OCI-LY3 (cell line): Measurements from ENCODE around the gene CACNA1A.
"Not testable (repeated sequence)": the region's sequence is repeated elsewhere in the genome, so short reads cannot be mapped to it uniquely, and the experiment has no call there.

Experiments used
- H2AFZ ChIP-seq: fragments of 200-600, 300-600 bp; shearing (Covaris generic); 2 replicates; pipeline ENCODE4 v1.6.0; 2014; ENCODE audit warnings: antibody characterized with exemption, low read depth, low read length
- H3K27ac ChIP-seq: fragments of 200-600, 300-600 bp; sonication (generic); 2 replicates; pipeline ENCODE4 v1.5.1; 2014; ENCODE audit warnings: mild to moderate bottlenecking, low read length, moderate library complexity, mixed read lengths
- H3K27me3 ChIP-seq: fragments of 200-600, 300-600 bp; sonication (generic); 2 replicates; pipeline ENCODE4 v1.6.1; 2014; ENCODE audit warnings: low read depth, low read length, mixed read lengths
- H3K36me3 ChIP-seq: fragments of 200-600, 300-600 bp; sonication (generic); replicated peaks from 2 replicates; pipeline ENCODE3; 2014; ENCODE audit warnings: low read depth, low read length, mixed read lengths
- H3K4me1 ChIP-seq: fragments of 300-600, 200-600 bp; sonication (generic); 2 replicates; pipeline ENCODE4 v1.6.1; 2014; ENCODE audit warnings: low read length, mixed read lengths
- H3K4me2 ChIP-seq: fragments of 200-600, 300-600 bp; sonication (generic); 2 replicates; pipeline ENCODE4 v1.6.1; 2014; ENCODE audit warnings: low read length, mixed read lengths
- H3K4me3 ChIP-seq: fragments of 300-600, 200-600 bp; sonication (generic); 2 replicates; pipeline ENCODE4 v1.5.1; 2014; ENCODE audit warnings: antibody characterized with exemption, mild to moderate bottlenecking, low read length, moderate library complexity
- H3K79me2 ChIP-seq: fragments of 300-600, 200-600 bp; shearing (Covaris generic); 2 replicates; pipeline ENCODE4 v1.6.1; 2014; ENCODE audit warnings: mild to moderate bottlenecking, low read length, mixed read lengths
- H3K9ac ChIP-seq: fragments of 300-600, 200-600 bp; shearing (Covaris generic); 2 replicates; pipeline ENCODE4 v1.6.0; 2014; ENCODE audit warnings: mild to moderate bottlenecking, low read length, moderate library complexity
- H3K9me3 ChIP-seq: fragments of 200-600, 300-600 bp; shearing (Covaris generic); 2 replicates; pipeline ENCODE4 v1.6.1; 2014; ENCODE audit warnings: low read length, mixed read lengths; ENCODE audit not compliant: insufficient read depth
- H4K20me1 ChIP-seq: fragments of 200-600, 300-600 bp; sonication (generic); 2 replicates; pipeline ENCODE4 v1.6.1; 2016; ENCODE audit warnings: low read length, mixed read lengths; ENCODE audit not compliant: insufficient read depth
- EZH2phosphoT487 ChIP-seq: fragments of 200-600 bp; shearing (Covaris generic); IDR thresholded peaks from 2 replicates; pipeline ENCODE4 v1.6.1; 2018; ENCODE audit warnings: antibody characterized with exemption, mixed run types, low read depth
- TF ChIP-seq, protein P1 (sequence below): fragments of 200-600, 300-600 bp; sonication (generic); IDR thresholded peaks from 2 replicates; pipeline ENCODE4 v1.5.1; 2014; ENCODE audit warnings: antibody characterized with exemption, low read length, low read depth

The CACNA1A gene

GRCh38 chr19:13195678-13196077 is 310.6 kb downstream of the CACNA1A start:
- Histone ChIP-seq H3K9me3 (no peaks in the 10 kb centered on the region), H4K20me1 (no peaks in the 10 kb centered on the region), H3K27ac (no peak overlapping the region), H2AFZ (no peak overlapping the region), H3K36me3 (no peaks in the 10 kb centered on the region), H3K4me3 (no peak overlapping the region), H3K9ac (no peak overlapping the region), H3K4me2 (peak overlapping the region; percentile 25; the same call in 1 of the 2 replicates), H3K79me2 (no peaks in the 10 kb centered on the region), H3K27me3 (peaks cover 6% of the 10 kb centered on the region; the same call in 1 of the 2 replicates), H3K4me1 (peaks cover 7% of the 10 kb centered on the region)
- TF ChIP-seq EZH2phosphoT487: no peak
- TF ChIP-seq, protein P1, sequence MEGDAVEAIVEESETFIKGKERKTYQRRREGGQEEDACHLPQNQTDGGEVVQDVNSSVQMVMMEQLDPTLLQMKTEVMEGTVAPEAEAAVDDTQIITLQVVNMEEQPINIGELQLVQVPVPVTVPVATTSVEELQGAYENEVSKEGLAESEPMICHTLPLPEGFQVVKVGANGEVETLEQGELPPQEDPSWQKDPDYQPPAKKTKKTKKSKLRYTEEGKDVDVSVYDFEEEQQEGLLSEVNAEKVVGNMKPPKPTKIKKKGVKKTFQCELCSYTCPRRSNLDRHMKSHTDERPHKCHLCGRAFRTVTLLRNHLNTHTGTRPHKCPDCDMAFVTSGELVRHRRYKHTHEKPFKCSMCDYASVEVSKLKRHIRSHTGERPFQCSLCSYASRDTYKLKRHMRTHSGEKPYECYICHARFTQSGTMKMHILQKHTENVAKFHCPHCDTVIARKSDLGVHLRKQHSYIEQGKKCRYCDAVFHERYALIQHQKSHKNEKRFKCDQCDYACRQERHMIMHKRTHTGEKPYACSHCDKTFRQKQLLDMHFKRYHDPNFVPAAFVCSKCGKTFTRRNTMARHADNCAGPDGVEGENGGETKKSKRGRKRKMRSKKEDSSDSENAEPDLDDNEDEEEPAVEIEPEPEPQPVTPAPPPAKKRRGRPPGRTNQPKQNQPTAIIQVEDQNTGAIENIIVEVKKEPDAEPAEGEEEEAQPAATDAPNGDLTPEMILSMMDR: peak; percentile 93

DNA sequence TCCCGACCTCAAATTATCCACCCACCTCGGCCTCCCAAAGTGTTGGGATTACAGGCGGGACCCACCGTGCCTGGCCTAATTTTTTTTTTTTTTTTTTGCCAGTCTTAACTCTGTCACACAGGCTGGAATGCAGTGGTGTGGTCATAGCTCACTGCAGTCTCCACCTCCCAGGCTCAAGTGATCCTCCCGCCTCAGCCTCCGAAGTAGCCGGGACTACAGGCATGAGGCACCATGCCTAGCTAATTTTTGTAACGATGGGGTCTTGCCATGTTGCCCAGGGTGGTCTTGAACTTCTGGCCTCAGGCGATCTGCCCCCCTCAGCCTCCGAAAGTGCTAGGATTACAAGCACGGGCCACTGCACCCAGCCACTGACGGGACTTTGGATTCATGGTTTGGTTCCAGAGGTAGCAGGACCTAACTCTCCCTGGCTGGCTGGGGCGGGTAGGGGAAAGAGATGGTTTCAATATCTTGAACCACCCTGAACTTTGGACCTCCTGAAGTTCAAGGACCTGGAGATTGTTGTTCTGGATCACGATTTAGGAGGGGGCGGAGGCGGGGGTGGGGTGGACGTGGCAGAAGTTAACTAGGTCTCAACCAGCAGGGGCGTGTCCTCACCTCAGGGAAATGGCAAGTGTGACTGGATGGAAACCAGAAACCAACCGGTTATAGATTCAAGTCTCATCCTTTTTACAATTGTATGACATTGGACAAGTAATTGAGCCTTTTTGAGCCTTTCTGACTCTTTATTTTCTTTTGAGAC is 315.3 kb downstream of the CACNA1A start:
- Histone ChIP-seq H2AFZ (no peak overlapping the region), H3K27ac (no peak overlapping the region)

GRCh38 chr19:13189600-13189999 is 316.7 kb downstream of the CACNA1A start:
- Histone ChIP-seq H3K27ac (no peak overlapping the region), H3K27me3 (peaks cover 3% of the 10 kb centered on the region; the same call in 1 of the 2 replicates)

More for the DNA sequence above, 315.3 kb downstream of the CACNA1A start:
- no peaks in the 10 kb centered on the region for H3K9me3 ChIP-seq
- no peak overlapping the region for H3K4me3 ChIP-seq
- TF ChIP-seq EZH2phosphoT487: no peak
- TF ChIP-seq, protein P1: no peak
- no peaks in the 10 kb centered on the region for H4K20me1 ChIP-seq
- H3K9ac ChIP-seq: no peak overlapping the region
- peaks cover 7% of the 10 kb centered on the region for H3K4me1 ChIP-seq
- no peak overlapping the region for H3K4me2 ChIP-seq
- H3K79me2 ChIP-seq: no peaks in the 10 kb centered on the region
- peaks cover 3% of the 10 kb centered on the region; the same call in 1 of the 2 replicates for H3K27me3 ChIP-seq
- no peaks in the 10 kb centered on the region for H3K36me3 ChIP-seq

DNA sequence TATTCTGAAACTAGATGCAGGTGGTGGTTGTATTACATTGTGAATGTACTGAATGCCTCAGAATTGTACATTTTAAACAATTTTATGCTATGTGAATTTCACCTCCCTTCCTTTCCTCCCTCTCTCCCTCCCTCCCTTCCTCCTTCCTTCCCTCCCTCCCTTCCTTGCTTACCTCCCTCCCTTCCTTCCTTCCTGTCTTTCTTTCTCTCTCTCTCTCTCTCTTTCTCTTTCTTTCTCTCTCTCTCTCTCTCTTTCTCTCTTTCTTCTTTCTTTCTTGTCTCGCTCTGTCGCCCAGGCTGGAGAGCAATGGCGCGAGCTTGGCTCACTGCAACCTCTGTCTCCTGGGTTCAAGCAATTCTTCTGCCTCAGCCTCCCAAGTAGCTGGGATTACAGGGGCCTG is 318.9 kb downstream of the CACNA1A start:
- H3K27me3 ChIP-seq: no peaks in the 10 kb centered on the region
- H3K9me3 ChIP-seq: no peaks in the 10 kb centered on the region
- H4K20me1 ChIP-seq: no peaks in the 10 kb centered on the region
- no peaks in the 10 kb centered on the region; the same call in 1 of the 2 replicates for H3K4me1 ChIP-seq
- H3K79me2 ChIP-seq: no peaks in the 10 kb centered on the region
- H3K4me3 ChIP-seq: no peak overlapping the region
- H2AFZ ChIP-seq: no peak overlapping the region
- TF ChIP-seq EZH2phosphoT487: no peak
- TF ChIP-seq, protein P1: no peak
- H3K9ac ChIP-seq: no peak overlapping the region
- H3K36me3 ChIP-seq: no peaks in the 10 kb centered on the region
- no peak overlapping the region for H3K4me2 ChIP-seq
- no peak overlapping the region for H3K27ac ChIP-seq

More at GRCh38 chr19:13189600-13189999, 316.7 kb downstream of the CACNA1A start:
- no peak overlapping the region for H2AFZ ChIP-seq
- H3K36me3 ChIP-seq: no peaks in the 10 kb centered on the region
- no peaks in the 10 kb centered on the region for H3K79me2 ChIP-seq
- H3K9ac ChIP-seq: no peak overlapping the region
- no peaks in the 10 kb centered on the region for H3K9me3 ChIP-seq
- H3K4me2 ChIP-seq: no peak overlapping the region
- TF ChIP-seq, protein P1: no peak
- TF ChIP-seq EZH2phosphoT487: no peak
- H4K20me1 ChIP-seq: no peaks in the 10 kb centered on the region
- H3K4me3 ChIP-seq: no peak overlapping the region
- no peaks in the 10 kb centered on the region; the same call in 1 of the 2 replicates for H3K4me1 ChIP-seq

DNA sequence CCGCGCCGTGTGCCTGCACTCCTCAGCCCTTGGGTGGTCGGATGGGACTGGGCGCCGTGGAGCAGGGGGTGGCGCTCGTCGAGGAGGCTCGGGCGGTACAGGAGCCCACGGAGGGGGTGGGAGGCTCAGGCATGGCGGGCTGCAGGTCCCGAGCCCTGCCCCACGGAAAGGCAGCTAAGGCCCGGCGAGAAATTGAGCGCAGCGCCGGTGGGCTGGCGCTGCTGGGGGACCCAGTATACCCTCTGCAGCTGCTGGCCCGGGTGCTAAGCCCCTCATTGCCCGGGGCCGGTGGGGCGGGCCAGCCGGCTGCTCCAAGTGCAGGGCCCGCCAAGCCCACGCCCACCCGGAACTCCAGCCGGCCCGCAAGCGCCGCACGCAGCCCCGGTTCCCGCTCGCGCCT is 319.6 kb downstream of the CACNA1A start:
- not testable (repeated sequence) for H3K9ac ChIP-seq, H3K27me3 ChIP-seq, H3K4me3 ChIP-seq, H3K27ac ChIP-seq, H3K4me2 ChIP-seq, H2AFZ ChIP-seq, H3K4me1 ChIP-seq, H3K79me2 ChIP-seq, H4K20me1 ChIP-seq, H3K36me3 ChIP-seq, H3K9me3 ChIP-seq
